ENCODE measurements around the gene MPV17L. TPM values are rescaled to one million over a fixed set of nuclear protein-coding genes. Genes with fewer than 3 reads are reported as not detected.

The MPV17L gene
- total and polyA plus RNA-seq, 7 donors: 5.6 to 30.3 (median 6.3) TPM

DNA sequence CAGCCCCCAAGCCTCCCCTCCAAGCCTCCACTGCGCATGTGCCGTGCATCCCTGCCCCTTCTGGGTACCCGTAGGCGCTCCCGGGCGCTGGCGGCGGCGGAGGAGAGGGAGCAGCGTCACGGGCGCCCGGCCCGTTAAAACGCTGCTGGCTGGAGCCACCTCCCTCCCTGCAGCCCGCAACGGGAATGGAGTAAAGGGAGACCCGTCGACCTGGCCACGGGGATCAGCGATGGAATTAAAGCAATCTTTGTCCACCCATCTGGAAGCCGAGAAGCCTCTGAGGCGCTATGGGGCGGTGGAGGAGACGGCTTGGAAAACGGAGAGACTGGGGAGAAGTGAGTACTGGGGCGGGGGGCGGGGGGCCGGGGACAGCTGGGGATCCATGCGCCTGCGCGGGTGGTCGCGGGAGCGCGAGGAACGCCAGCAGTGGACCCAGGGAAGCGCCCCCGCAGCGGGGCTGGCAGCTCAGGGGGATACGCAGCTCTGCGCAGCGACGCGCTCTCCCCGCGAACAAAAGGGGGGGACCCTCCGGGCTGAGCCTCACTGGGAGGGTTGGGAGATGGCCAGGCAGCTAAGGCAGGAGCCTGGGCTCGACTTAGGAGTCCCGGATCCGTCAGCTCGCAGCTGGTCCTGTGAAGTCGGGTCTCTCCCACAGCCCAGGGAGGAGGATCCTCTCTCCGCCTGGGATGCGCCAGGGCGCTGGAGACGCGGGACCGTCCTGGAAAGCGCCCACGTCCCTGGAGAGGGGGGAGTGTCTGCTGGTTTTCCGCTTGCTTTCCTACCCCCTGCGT is 39.1 kb downstream of the MPV17L start, which contains the start of gene BMERB1:
Gene BMERB1 (plus strand): TSS at position 164 of the 791 bp plus-strand sequence. CDS start 66 bp downstream, at position 230.
- H3K27me3 ChIP-seq (ENCODE audit: insufficient read depth in 3 of 3, low read length in 2 of 3): peaks cover 0 to 3% (median 0%) of the 10 kb centered on the region in 3 donors
- ATAC-seq (peak; percentile 92 to 96 (median 96)), DNase-seq (peak; percentile 85 to 93)
- intact Hi-C loops (cut with DNase I): no loop called here
- peaks cover 12% of the 10 kb centered on the region for H3K4me1 ChIP-seq
- TF ChIP-seq, protein P1, sequence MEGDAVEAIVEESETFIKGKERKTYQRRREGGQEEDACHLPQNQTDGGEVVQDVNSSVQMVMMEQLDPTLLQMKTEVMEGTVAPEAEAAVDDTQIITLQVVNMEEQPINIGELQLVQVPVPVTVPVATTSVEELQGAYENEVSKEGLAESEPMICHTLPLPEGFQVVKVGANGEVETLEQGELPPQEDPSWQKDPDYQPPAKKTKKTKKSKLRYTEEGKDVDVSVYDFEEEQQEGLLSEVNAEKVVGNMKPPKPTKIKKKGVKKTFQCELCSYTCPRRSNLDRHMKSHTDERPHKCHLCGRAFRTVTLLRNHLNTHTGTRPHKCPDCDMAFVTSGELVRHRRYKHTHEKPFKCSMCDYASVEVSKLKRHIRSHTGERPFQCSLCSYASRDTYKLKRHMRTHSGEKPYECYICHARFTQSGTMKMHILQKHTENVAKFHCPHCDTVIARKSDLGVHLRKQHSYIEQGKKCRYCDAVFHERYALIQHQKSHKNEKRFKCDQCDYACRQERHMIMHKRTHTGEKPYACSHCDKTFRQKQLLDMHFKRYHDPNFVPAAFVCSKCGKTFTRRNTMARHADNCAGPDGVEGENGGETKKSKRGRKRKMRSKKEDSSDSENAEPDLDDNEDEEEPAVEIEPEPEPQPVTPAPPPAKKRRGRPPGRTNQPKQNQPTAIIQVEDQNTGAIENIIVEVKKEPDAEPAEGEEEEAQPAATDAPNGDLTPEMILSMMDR (IDR thresholded peaks at IDR 0.05): no peak
- H3K9me3 ChIP-seq: no peaks in the 10 kb centered on the region
- WGBS, 3 donors: 0 to 1% (median 0%) methylated on average over 44 to 63 of the region's 63 CpGs
- peak within 1 kb of the TSS; percentile 95 for H3K4me3 ChIP-seq
- peak within 1 kb of the TSS; percentile 84 for H3K27ac ChIP-seq
- no peaks in the 10 kb centered on the region for H3K36me3 ChIP-seq (ENCODE audit: insufficient read depth in 1 of 2, low read depth in 1 of 2)

DNA sequence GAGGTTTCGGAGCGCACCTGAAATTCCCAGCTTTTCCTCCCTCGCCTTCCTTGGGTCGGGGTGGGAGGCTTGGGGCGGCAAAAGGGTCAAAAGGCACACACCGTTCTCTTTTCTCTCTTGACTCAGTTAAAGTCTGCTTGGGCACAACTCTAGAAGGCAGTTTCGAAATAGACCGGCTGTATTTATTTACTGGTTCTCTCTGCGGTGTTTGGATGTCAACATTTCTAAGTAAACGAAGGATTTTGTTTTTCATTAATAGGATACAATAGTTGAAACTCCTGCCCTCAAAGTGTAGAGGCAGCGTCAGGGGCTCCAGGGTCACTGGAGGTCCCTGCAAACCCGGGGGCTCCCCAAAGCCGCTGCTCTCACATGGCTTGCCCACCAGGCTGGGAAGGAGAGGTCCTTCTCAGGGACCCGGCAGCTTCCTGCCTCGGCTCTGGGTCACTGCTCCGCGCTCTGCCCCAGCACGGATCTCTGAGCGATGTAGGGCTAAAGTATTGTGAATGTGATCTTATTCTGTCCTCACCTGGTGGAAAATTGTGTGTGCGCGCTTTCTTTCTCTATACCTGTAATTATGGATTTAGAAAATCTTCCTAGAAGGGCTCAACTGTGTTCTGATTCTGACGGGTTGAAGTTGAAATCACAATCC is 39.8 kb downstream of the MPV17L start:
- peak in 3 of 4 donors; percentile 28 to 65 (median 28) for ATAC-seq
- DNase-seq: peak in 1 of 2 donors; percentile 29
- Histone ChIP-seq H3K4me3 (peak overlapping the region; percentile 95), H3K36me3 (ENCODE audit: insufficient read depth in 1 of 2, low read depth in 1 of 2) (no peaks in the 10 kb centered on the region), H3K27me3 (ENCODE audit: insufficient read depth in 3 of 3, low read length in 2 of 3) (peaks cover 0 to 3% (median 0%) of the 10 kb centered on the region in 3 donors), H3K27ac (peak overlapping the region; percentile 84), H3K4me1 (peaks cover 19% of the 10 kb centered on the region), H3K9me3 (no peaks in the 10 kb centered on the region)
- TF ChIP-seq, protein P1 (IDR thresholded peaks at IDR 0.05): no peak
- WGBS, 3 donors: 7 to 9% (median 9%) methylated on average over 22 of the region's 22 CpGs
- intact Hi-C loops (cut with DNase I): no loop called here

DNA sequence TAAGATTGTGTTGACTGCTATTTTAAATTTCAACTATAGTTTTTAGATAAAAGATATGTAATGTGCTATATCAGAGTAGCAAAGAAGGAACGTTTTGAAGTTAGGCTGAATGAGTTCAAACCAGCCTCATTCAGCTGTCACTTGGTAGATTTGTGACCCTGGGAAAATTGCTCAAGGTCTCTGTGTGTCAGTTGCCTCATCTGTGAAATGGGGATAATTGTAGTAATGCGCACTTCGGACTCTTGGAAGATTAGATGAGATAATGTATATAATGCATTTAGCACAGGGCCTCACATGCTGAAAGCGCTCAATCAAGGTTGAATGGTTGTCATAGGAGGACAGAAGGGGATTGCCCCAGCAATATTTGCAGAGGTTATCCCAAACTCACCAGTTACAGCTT is 43.5 kb downstream of the MPV17L start:
- WGBS, 3 donors: 82 to 89% (median 87%) methylated on average over 4 of the region's 4 CpGs
- intact Hi-C loops (cut with DNase I): no loop called here
- no peak overlapping the region for H3K27ac ChIP-seq
- H3K36me3 ChIP-seq (ENCODE audit: insufficient read depth in 1 of 2, low read depth in 1 of 2): no peaks in the 10 kb centered on the region
- no peak overlapping the region for H3K4me3 ChIP-seq
- peaks cover 0 to under 1% (median 0%) of the 10 kb centered on the region in 3 donors for H3K27me3 ChIP-seq (ENCODE audit: insufficient read depth in 3 of 3, low read length in 2 of 3)
- ATAC-seq (no peak), DNase-seq (no peak)
- no peaks in the 10 kb centered on the region for H3K9me3 ChIP-seq
- TF ChIP-seq, protein P1 (IDR thresholded peaks at IDR 0.05): no peak
- H3K4me1 ChIP-seq: peaks cover 23% of the 10 kb centered on the region

DNA sequence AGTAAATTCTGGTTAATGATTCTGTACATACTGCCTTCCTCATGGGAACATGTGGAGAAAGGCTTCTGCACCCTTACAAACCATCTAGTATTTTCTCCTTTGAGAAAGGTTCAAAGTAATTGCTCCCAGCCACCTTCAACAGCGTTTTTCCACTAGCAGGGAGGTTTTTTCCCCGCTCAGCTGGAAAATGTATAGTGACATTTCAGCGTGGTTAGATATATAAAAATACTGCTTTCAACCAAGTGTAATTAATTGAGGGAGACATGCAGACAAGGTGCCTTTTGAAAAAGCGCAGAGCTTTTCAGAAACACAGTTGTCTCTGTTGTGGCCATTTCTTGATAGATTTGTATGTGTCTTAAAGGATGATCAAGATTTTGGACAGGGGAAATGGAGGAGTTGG is 44.0 kb downstream of the MPV17L start:
- TF ChIP-seq, protein P1 (IDR thresholded peaks at IDR 0.05): no peak
- no peaks in the 10 kb centered on the region for H3K36me3 ChIP-seq (ENCODE audit: insufficient read depth in 1 of 2, low read depth in 1 of 2)
- 85 to 89% (median 87%) methylated on average over 4 of the region's 4 CpGs for WGBS, 3 donors
- H3K27me3 ChIP-seq (ENCODE audit: insufficient read depth in 3 of 3, low read length in 2 of 3): no peaks in the 10 kb centered on the region
- DNase-seq (no peak), ATAC-seq (no peak)
- peaks cover 23% of the 10 kb centered on the region for H3K4me1 ChIP-seq
- H3K9me3 ChIP-seq: no peaks in the 10 kb centered on the region
- no peak overlapping the region for H3K4me3 ChIP-seq
- peak overlapping the region; percentile 52 for H3K27ac ChIP-seq
- intact Hi-C loops (cut with DNase I): no loop called here
